ENCODE data around the gene ARHGAP10.

- no peak for TF ChIP-seq CTCF (IDR thresholded peaks at IDR 0.05)
- no peak for TF ChIP-seq POLR2AphosphoS5 (IDR thresholded peaks at IDR 0.05)
- TF ChIP-seq POLR2A (IDR thresholded peaks at IDR 0.05) = no peak
Measured at GRCh38 chr4:147824884-147825283, 93.0 kb downstream of the ARHGAP10 start.

Data from gastroesophageal sphincter (tissue), 3 donors.